ENCODE results near the gene ABCB11.

DNA sequence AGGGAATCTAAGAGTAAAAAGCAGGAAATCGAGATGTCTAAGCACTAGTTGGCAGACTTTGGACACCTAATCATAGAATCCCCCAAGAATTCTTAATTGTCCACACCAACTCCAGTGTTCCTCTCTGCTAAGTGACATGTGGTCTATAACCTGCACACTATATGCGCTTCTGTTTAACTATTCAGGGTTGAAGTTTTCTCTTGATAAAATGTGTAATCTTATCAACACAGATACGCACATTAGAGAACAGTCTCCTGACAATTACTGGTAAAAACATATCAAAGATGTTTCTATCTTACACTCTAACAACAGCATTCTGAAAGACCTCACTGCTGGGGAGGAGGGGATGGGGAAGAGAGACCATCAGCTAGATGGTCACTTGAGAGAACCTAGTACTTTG, 3.9 kb downstream of the ABCB11 start:
- TF ChIP-seq CTCF (IDR thresholded peaks at IDR 0.05) (no peak), POLR2A (IDR thresholded peaks at IDR 0.05) (no peak)
